ENCODE data around the gene FBXL7.

The FBXL7 gene

GRCh38 chr5:15703901-15704300 is 203.9 kb downstream of the FBXL7 start (continued):
- TF ChIP-seq ZC3H10 (CRISPR knock-in tag; IDR thresholded peaks at IDR 0.05) (no peak), TOX (CRISPR knock-in tag; IDR thresholded peaks at IDR 0.05; ENCODE audit: borderline replicate concordance) (no peak), ZNF565 (CRISPR knock-in tag; conservative IDR thresholded peaks at IDR 0.05; ENCODE audit: low read depth) (no peak), ISL1 (CRISPR knock-in tag; IDR thresholded peaks at IDR 0.05) (no peak)

- no peak for TF ChIP-seq RARB (CRISPR knock-in tag; IDR thresholded peaks at IDR 0.05)
- TF ChIP-seq ISL1 (CRISPR knock-in tag; IDR thresholded peaks at IDR 0.05) = peak; percentile 67
- peak; percentile 94 for ATAC-seq
Observed at GRCh38 chr5:15704397-15704947, 204.5 kb downstream of the FBXL7 start.

GRCh38 chr5:15707631-15708030 is 207.7 kb downstream of the FBXL7 start:
- no peak; the same call in 2 of the 3 replicates for ATAC-seq
- TF ChIP-seq RARB (CRISPR knock-in tag; IDR thresholded peaks at IDR 0.05) = no peak

GRCh38 chr5:15711892-15712291 is 211.9 kb downstream of the FBXL7 start:
- no peak for ATAC-seq
- TF ChIP-seq BACH2 (CRISPR knock-in tag; IDR thresholded peaks at IDR 0.05; ENCODE audit: borderline replicate concordance) (no peak), ISL1 (CRISPR knock-in tag; IDR thresholded peaks at IDR 0.05) (peak; percentile 44), TCF4 (CRISPR knock-in tag; IDR thresholded peaks at IDR 0.05; ENCODE audit: borderline replicate concordance) (peak; percentile 85), ZNF70 (CRISPR knock-in tag; IDR thresholded peaks at IDR 0.05) (no peak), ZC3H10 (CRISPR knock-in tag; IDR thresholded peaks at IDR 0.05) (no peak), CREB5 (CRISPR knock-in tag; IDR thresholded peaks at IDR 0.05; ENCODE audit: low read depth) (no peak), POU6F1 (CRISPR knock-in tag; IDR thresholded peaks at IDR 0.05; ENCODE audit: borderline replicate concordance, low read depth) (no peak), TSHZ2 (CRISPR knock-in tag; IDR thresholded peaks at IDR 0.05) (peak; percentile 42; the same call in 1 of the 2 replicates), PATZ1 (CRISPR knock-in tag; IDR thresholded peaks at IDR 0.05; ENCODE audit: borderline replicate concordance) (no peak), PPARA (CRISPR knock-in tag; IDR thresholded peaks at IDR 0.05; ENCODE audit: borderline replicate concordance) (no peak), ZFP3 (CRISPR knock-in tag; IDR thresholded peaks at IDR 0.05) (no peak), ESRRG (CRISPR knock-in tag; IDR thresholded peaks at IDR 0.05) (no peak)

GRCh38 chr5:15715535-15715934 is 215.6 kb downstream of the FBXL7 start:
- peak; percentile 24; the same call in 2 of the 3 replicates for ATAC-seq
- no peak for TF ChIP-seq ZNF70 (CRISPR knock-in tag; IDR thresholded peaks at IDR 0.05)
- no peak for TF ChIP-seq ARNTL (CRISPR knock-in tag; IDR thresholded peaks at IDR 0.05; ENCODE audit: borderline replicate concordance, low read depth)
- no peak for TF ChIP-seq TOX (CRISPR knock-in tag; IDR thresholded peaks at IDR 0.05; ENCODE audit: borderline replicate concordance)
- no peak for TF ChIP-seq OSR1 (CRISPR knock-in tag; IDR thresholded peaks at IDR 0.05)
- TF ChIP-seq ZNF565 (CRISPR knock-in tag; conservative IDR thresholded peaks at IDR 0.05; ENCODE audit: low read depth) = no peak
- no peak for TF ChIP-seq POU6F1 (CRISPR knock-in tag; IDR thresholded peaks at IDR 0.05; ENCODE audit: borderline replicate concordance, low read depth)
- TF ChIP-seq ZC3H10 (CRISPR knock-in tag; IDR thresholded peaks at IDR 0.05) = no peak
- no peak for TF ChIP-seq TCF4 (CRISPR knock-in tag; IDR thresholded peaks at IDR 0.05; ENCODE audit: borderline replicate concordance)
- no peak for TF ChIP-seq PPARA (CRISPR knock-in tag; IDR thresholded peaks at IDR 0.05; ENCODE audit: borderline replicate concordance)
- no peak for TF ChIP-seq ZNF8 (CRISPR knock-in tag; IDR thresholded peaks at IDR 0.05)
- no peak for TF ChIP-seq SNAI2 (CRISPR knock-in tag; IDR thresholded peaks at IDR 0.05)
- no peak for TF ChIP-seq BACH2 (CRISPR knock-in tag; IDR thresholded peaks at IDR 0.05; ENCODE audit: borderline replicate concordance)
- TF ChIP-seq PATZ1 (CRISPR knock-in tag; IDR thresholded peaks at IDR 0.05; ENCODE audit: borderline replicate concordance) = no peak
- no peak for TF ChIP-seq GLIS3 (CRISPR knock-in tag; IDR thresholded peaks at IDR 0.05)
- TF ChIP-seq CSDC2 (CRISPR knock-in tag; IDR thresholded peaks at IDR 0.05) = no peak
